DOHH2 (cell line): ENCODE results near the gene RRBP1.

ENCODE experiments used
- H3F3A ChIP-seq: fragments of 200-600 bp; sonication (generic), shearing (Covaris generic); 2 replicates; pipeline ENCODE4 v1.6.0; 2016; ENCODE audit warnings: antibody characterized with exemption, mild to moderate bottlenecking; ENCODE audit not compliant: control insufficient read depth, insufficient read depth
- H3K27ac ChIP-seq: fragments of 200-600 bp; sonication (generic); 2 replicates; pipeline ENCODE4 v1.5.1; 2014; ENCODE audit warnings: low read depth, mild to moderate bottlenecking, low read length, moderate library complexity
- H3K27me3 ChIP-seq: fragments of 200-600 bp; sonication (generic); 2 replicates; pipeline ENCODE4 v1.6.1; 2014; ENCODE audit warnings: mild to moderate bottlenecking, low read length, mixed read lengths; ENCODE audit not compliant: control insufficient read depth
- H3K36me3 ChIP-seq: fragments of 200-600 bp; sonication (generic); 2 replicates; pipeline ENCODE4 v1.6.1; 2014; ENCODE audit warnings: mild to moderate bottlenecking, low read length, moderate library complexity, mixed read lengths; ENCODE audit not compliant: control insufficient read depth
- H3K4me1 ChIP-seq: fragments of 200-600 bp; sonication (generic); 2 replicates; pipeline ENCODE4 v1.6.1; 2014; ENCODE audit warnings: mild to moderate bottlenecking, low read length, mixed read lengths; ENCODE audit not compliant: control insufficient read depth
- H3K4me2 ChIP-seq: fragments of 200-600 bp; sonication (generic); 2 replicates; pipeline ENCODE4 v1.6.0; 2014; ENCODE audit warnings: mild to moderate bottlenecking, low read length, moderate library complexity
- H3K4me3 ChIP-seq: fragments of 200-600 bp; sonication (generic); 2 replicates; pipeline ENCODE4 v1.5.1; 2014; ENCODE audit warnings: mild to moderate bottlenecking, low read length, mixed read lengths
- H3K79me2 ChIP-seq: fragments of 200-600 bp; sonication (generic); 2 replicates; pipeline ENCODE4 v1.6.1; 2014; ENCODE audit warnings: mild to moderate bottlenecking, low read length, mixed read lengths; ENCODE audit not compliant: control insufficient read depth
- H3K9me2 ChIP-seq: fragments of 200-600 bp; sonication (generic); replicated peaks from 2 replicates; pipeline ENCODE4 v1.6.1; 2014; ENCODE audit warnings: mild to moderate bottlenecking, low read length, mixed read lengths; ENCODE audit not compliant: control insufficient read depth
- H3K9me3 ChIP-seq: fragments of 200-600 bp; sonication (generic); 2 replicates; pipeline ENCODE4 v1.6.1; 2014; ENCODE audit warnings: antibody characterized with exemption, low read length, mixed read lengths; ENCODE audit not compliant: control insufficient read depth, insufficient read depth
- H4K20me1 ChIP-seq: fragments of 200-600 bp; sonication (generic); 2 replicates; pipeline ENCODE4 v1.6.0; 2014; ENCODE audit warnings: low read depth, mild to moderate bottlenecking, antibody characterized with exemption, low read length, moderate library complexity; ENCODE audit not compliant: control insufficient read depth, insufficient read depth
- EZH2phosphoT487 ChIP-seq: fragments of 200-600 bp; sonication (generic); IDR thresholded peaks from 2 replicates; pipeline ENCODE4 v1.6.1; 2017; ENCODE audit warnings: borderline replicate concordance, mild to moderate bottlenecking, antibody characterized with exemption, low read length, moderate library complexity, mixed read lengths
- TF ChIP-seq, protein P1 (sequence below): fragments of 200-600 bp; sonication (generic); IDR thresholded peaks from one replicate; pipeline ENCODE4 v1.5.1; 2014; ENCODE audit warnings: antibody characterized with exemption, mild to moderate bottlenecking, low read depth, low read length; ENCODE audit not compliant: poor library complexity, severe bottlenecking

The RRBP1 gene

DNA sequence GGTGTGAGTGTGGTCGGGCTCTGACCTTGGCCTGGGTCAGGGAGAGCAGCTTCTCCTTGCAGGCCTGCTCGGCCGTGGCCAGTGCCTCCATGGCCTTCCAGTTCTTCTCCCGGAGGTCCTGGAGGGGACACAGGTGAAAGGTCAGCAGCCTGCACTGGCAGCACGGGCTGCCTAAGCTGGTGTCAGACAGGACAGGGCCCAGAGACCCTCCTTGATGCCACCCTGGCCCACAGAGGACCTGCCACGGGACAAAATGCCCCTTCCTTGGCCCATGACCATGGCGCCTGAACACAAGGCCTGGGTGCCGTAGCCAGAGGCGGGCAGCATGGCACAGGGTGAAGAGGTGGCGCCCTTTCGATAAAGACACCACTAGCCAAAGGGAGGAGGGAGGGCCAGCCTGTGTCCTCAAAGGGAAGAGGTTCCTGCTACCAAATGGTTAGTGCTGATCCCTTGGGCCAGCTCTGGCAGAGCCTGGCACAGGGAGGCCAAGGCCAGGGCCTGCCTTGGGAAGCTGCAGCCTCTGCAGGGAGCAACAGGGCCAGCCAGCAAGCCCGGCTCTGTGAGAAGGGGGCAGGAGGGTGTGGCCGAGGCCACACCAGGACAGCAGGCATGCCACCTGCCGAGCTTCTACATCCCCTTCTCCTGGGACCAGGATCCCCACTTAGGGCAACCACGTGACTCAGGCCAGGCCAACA lies 57.3 kb downstream of the RRBP1 start:
- Histone ChIP-seq H3K36me3 (peaks cover 5% of the 10 kb centered on the region; the same call in 1 of the 2 replicates), H4K20me1 (no peaks in the 10 kb centered on the region), H3K79me2 (no peaks in the 10 kb centered on the region), H3F3A (no peaks in the 10 kb centered on the region), H3K4me1 (no peaks in the 10 kb centered on the region), H3K9me3 (no peaks in the 10 kb centered on the region), H3K4me2 (no peak overlapping the region), H3K27ac (no peak overlapping the region), H3K9me2 (no peaks in the 10 kb centered on the region), H3K27me3 (no peaks in the 10 kb centered on the region), H3K4me3 (no peak overlapping the region)
- no peak for TF ChIP-seq EZH2phosphoT487
- TF ChIP-seq, protein P1, sequence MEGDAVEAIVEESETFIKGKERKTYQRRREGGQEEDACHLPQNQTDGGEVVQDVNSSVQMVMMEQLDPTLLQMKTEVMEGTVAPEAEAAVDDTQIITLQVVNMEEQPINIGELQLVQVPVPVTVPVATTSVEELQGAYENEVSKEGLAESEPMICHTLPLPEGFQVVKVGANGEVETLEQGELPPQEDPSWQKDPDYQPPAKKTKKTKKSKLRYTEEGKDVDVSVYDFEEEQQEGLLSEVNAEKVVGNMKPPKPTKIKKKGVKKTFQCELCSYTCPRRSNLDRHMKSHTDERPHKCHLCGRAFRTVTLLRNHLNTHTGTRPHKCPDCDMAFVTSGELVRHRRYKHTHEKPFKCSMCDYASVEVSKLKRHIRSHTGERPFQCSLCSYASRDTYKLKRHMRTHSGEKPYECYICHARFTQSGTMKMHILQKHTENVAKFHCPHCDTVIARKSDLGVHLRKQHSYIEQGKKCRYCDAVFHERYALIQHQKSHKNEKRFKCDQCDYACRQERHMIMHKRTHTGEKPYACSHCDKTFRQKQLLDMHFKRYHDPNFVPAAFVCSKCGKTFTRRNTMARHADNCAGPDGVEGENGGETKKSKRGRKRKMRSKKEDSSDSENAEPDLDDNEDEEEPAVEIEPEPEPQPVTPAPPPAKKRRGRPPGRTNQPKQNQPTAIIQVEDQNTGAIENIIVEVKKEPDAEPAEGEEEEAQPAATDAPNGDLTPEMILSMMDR = no peak

DNA sequence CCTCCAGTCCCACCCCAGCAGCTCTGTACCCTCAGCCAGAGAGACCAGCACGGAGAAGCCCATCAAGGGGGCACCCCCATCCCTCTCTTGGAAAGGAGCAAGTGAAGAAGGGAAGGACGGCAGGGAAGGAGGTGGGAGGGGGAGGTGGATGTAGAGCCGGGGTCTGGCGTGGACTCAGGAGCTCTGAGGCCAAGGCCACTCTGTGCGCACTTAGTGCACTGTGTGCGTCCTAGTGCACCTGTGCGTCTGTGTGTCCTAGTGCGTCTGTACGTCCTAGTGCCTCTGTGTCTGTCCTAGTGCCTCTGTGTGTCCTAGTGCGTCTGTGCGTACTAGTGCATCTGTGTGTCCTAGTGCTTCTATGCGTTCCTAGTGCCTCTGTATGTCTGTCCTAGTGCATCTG lies 58.0 kb downstream of the RRBP1 start:
- no peak overlapping the region for H3K4me3 ChIP-seq
- no peak overlapping the region for H3K27ac ChIP-seq
- no peaks in the 10 kb centered on the region for H3K27me3 ChIP-seq
- no peaks in the 10 kb centered on the region for H3K9me2 ChIP-seq
- H3K4me2 ChIP-seq = no peak overlapping the region
- H3F3A ChIP-seq = no peaks in the 10 kb centered on the region
- TF ChIP-seq, protein P1 = no peak
- TF ChIP-seq EZH2phosphoT487 = no peak
- no peaks in the 10 kb centered on the region for H3K9me3 ChIP-seq
- H3K79me2 ChIP-seq = no peaks in the 10 kb centered on the region
- peaks cover 8% of the 10 kb centered on the region; the same call in 1 of the 2 replicates for H3K36me3 ChIP-seq
- no peaks in the 10 kb centered on the region for H3K4me1 ChIP-seq
- no peaks in the 10 kb centered on the region for H4K20me1 ChIP-seq

DNA sequence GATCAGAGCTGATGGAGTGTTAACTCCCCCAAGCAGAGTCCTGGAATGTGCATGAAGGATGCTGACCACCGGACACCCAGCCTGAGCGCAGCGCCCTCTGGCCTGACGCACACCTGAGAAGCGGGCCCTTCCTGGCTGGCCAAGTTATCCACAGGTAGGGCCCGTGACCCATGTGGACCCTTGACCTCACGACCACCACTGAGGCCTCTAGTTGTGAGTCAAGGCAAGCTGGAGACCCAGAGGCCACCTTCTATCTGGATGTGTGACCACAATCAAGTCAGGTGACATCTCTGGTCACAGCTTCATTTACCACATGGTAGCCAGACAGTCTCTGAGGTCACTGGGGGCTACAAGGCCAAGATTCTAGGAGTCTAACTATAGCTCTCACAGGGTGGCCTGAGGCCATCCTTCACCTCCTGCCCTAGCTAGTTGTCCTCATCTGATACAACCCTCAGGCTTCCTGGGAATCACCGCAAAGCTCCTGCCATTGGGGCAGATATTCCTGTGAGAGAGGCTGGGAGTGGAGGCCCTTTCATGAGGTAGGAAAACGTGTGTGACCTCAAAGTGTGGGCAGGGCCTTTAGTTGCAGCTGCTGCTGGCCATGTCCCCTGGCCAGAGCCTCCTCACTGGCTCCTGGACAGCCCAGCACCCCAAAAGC lies 59.1 kb downstream of the RRBP1 start:
- H3K4me2 ChIP-seq = no peak overlapping the region
- H3K36me3 ChIP-seq = peaks cover 12% of the 10 kb centered on the region; the same call in 1 of the 2 replicates
- no peaks in the 10 kb centered on the region for H4K20me1 ChIP-seq

More for the DNA sequence above, 59.1 kb downstream of the RRBP1 start:
- no peak overlapping the region for H3K4me3 ChIP-seq
- H3K9me2 ChIP-seq = no peaks in the 10 kb centered on the region
- no peaks in the 10 kb centered on the region for H3K4me1 ChIP-seq
- H3K9me3 ChIP-seq = no peaks in the 10 kb centered on the region
- no peaks in the 10 kb centered on the region for H3F3A ChIP-seq
- H3K27me3 ChIP-seq = no peaks in the 10 kb centered on the region
- H3K27ac ChIP-seq = no peak overlapping the region
- H3K79me2 ChIP-seq = no peaks in the 10 kb centered on the region
- TF ChIP-seq, protein P1 = no peak
- TF ChIP-seq EZH2phosphoT487 = no peak
